NCI-H128 (cell line): ENCODE data around the gene CHFR.
"Not testable (repeated sequence)": the region's sequence is repeated elsewhere in the genome, so short reads cannot be mapped to it uniquely, and the experiment has no call there.

Experiments
- DNase-seq: peaks from one replicate; lab custom pipeline; 2025; ENCODE audit not compliant: unreplicated experiment; lab: John Stamatoyannopoulos, UW

The CHFR gene

GRCh38 chr12:132812631-132813305 lies 74.6 kb downstream of the CHFR start:
- no peak for DNase-seq

- DNase-seq, result peak; percentile 0
Measured at GRCh38 chr12:132809391-132809790, 78.0 kb downstream of the CHFR start.

GRCh38 chr12:132807295-132808092 lies 79.9 kb downstream of the CHFR start:
- DNase-seq, result no peak

- DNase-seq, result no peak
Measured at GRCh38 chr12:132806857-132807256, 80.5 kb downstream of the CHFR start.

GRCh38 chr12:132804426-132804861 lies 83.0 kb downstream of the CHFR start:
- DNase-seq, result no peak

GRCh38 chr12:132803888-132804287 lies 83.5 kb downstream of the CHFR start:
- DNase-seq, result no peak

- no peak for DNase-seq
Measured at GRCh38 chr12:132803125-132803524, 84.3 kb downstream of the CHFR start.

GRCh38 chr12:132801741-132802140 lies 85.7 kb downstream of the CHFR start:
- DNase-seq, result no peak

- no peak for DNase-seq
Measured at GRCh38 chr12:132798836-132799235, 88.6 kb downstream of the CHFR start.

- DNase-seq, result no peak
Measured at GRCh38 chr12:132797820-132798570, 89.4 kb downstream of the CHFR start.

GRCh38 chr12:132795847-132796246 lies 91.6 kb downstream of the CHFR start:
- no peak for DNase-seq

GRCh38 chr12:132791940-132792339 lies 95.5 kb downstream of the CHFR start:
- DNase-seq, result not testable (repeated sequence)

- no peak for DNase-seq
Measured at GRCh38 chr12:132789099-132789471, 98.3 kb downstream of the CHFR start.

- no peak for DNase-seq
Measured at GRCh38 chr12:132788375-132789098, 98.9 kb downstream of the CHFR start.

GRCh38 chr12:132787877-132788276 lies 99.5 kb downstream of the CHFR start:
- DNase-seq, result no peak

GRCh38 chr12:132786192-132786591 lies 101.2 kb downstream of the CHFR start:
- DNase-seq, result no peak

- DNase-seq, result no peak
Measured at GRCh38 chr12:132784580-132784979, 102.8 kb downstream of the CHFR start.

GRCh38 chr12:132783917-132784531 lies 103.4 kb downstream of the CHFR start:
- DNase-seq, result no peak
